ENCODE measurements around the gene TDRD7.

TDRD7 gene

GRCh38 chr9:97374811-97375210, 37.1 kb upstream of the TDRD7 start:
- TF ChIP-seq FOXP2 (optimal IDR thresholded peaks at IDR 0.05; ENCODE audit: borderline replicate concordance, extremely low read depth, extremely low read length, insufficient read depth) (no peak), REST (IDR thresholded peaks at IDR 0.05; ENCODE audit: insufficient read depth in 1 of 2, low read depth in 2 of 2, low read length in 2 of 2) (no peak)

- TF ChIP-seq SIN3A (IDR thresholded peaks at IDR 0.05; ENCODE audit: borderline replicate concordance, insufficient read depth, low read length) (no peak), REST (IDR thresholded peaks at IDR 0.05; ENCODE audit: insufficient read depth in 1 of 2, low read depth in 2 of 2, low read length in 2 of 2) (no peak), POLR2AphosphoS5 (IDR thresholded peaks at IDR 0.05; ENCODE audit: low read depth, low read length) (no peak), TAF1 (IDR thresholded peaks at IDR 0.05; ENCODE audit: borderline replicate concordance, insufficient read depth, low read length) (no peak), FOXP2 (optimal IDR thresholded peaks at IDR 0.05; ENCODE audit: borderline replicate concordance, extremely low read depth, extremely low read length, insufficient read depth) (no peak)
Observed at GRCh38 chr9:97376902-97377301, 35.0 kb upstream of the TDRD7 start.

- TF ChIP-seq POLR2AphosphoS5 (IDR thresholded peaks at IDR 0.05; ENCODE audit: low read depth, low read length) (no peak), SIN3A (IDR thresholded peaks at IDR 0.05; ENCODE audit: borderline replicate concordance, insufficient read depth, low read length) (no peak), REST (IDR thresholded peaks at IDR 0.05; ENCODE audit: insufficient read depth in 1 of 2, low read depth in 2 of 2, low read length in 2 of 2) (no peak), TAF1 (IDR thresholded peaks at IDR 0.05; ENCODE audit: borderline replicate concordance, insufficient read depth, low read length) (no peak), FOXP2 (optimal IDR thresholded peaks at IDR 0.05; ENCODE audit: borderline replicate concordance, extremely low read depth, extremely low read length, insufficient read depth) (no peak)
Observed at GRCh38 chr9:97382099-97382718, 29.7 kb upstream of the TDRD7 start.

- TF ChIP-seq FOXP2 (optimal IDR thresholded peaks at IDR 0.05; ENCODE audit: borderline replicate concordance, extremely low read depth, extremely low read length, insufficient read depth) (no peak), POLR2AphosphoS5 (IDR thresholded peaks at IDR 0.05; ENCODE audit: low read depth, low read length) (no peak), SIN3A (IDR thresholded peaks at IDR 0.05; ENCODE audit: borderline replicate concordance, insufficient read depth, low read length) (no peak), TAF1 (IDR thresholded peaks at IDR 0.05; ENCODE audit: borderline replicate concordance, insufficient read depth, low read length) (no peak), REST (IDR thresholded peaks at IDR 0.05; ENCODE audit: insufficient read depth in 1 of 2, low read depth in 2 of 2, low read length in 2 of 2) (no peak)
Observed at GRCh38 chr9:97384406-97385262, 27.3 kb upstream of the TDRD7 start.
